GM21360 (cell line): ENCODE data around the gene UBE4B.
A peak's percentile ranks its signal among the peaks of the same experiment; 100 is the strongest.
"Not testable (repeated sequence)": the region's sequence is repeated elsewhere in the genome, so short reads cannot be mapped to it uniquely, and the experiment has no call there.

Experiments
- ATAC-seq: cut with Tn5 transposase; IDR thresholded peaks from one replicate; pipeline ENCODE4 v1.9.1; 2021; ENCODE audit warnings: mild to moderate bottlenecking, moderate library complexity; ENCODE audit not compliant: unreplicated experiment

UBE4B gene

GRCh38 chr1:10032590-10033358, at the start of gene UBE4B:
Gene UBE4B, plus strand, starts transcription at chr1:10032958. Its CDS starts 713 bp downstream, at chr1:10033671.
- peak; percentile 96 for ATAC-seq

- ATAC-seq, result no peak
These were observed 48.5 kb upstream of the UBE4B start for GRCh38 chr1:9984253-9984652.

GRCh38 chr1:9985001-9985400, 47.8 kb upstream of the UBE4B start:
- ATAC-seq, result no peak

GRCh38 chr1:9989773-9990172, 43.0 kb upstream of the UBE4B start:
- no peak for ATAC-seq

- ATAC-seq, result no peak
These were observed 41.8 kb upstream of the UBE4B start for GRCh38 chr1:9990944-9991343.

GRCh38 chr1:9992910-9993309, 39.8 kb upstream of the UBE4B start:
- ATAC-seq, result no peak

GRCh38 chr1:9993561-9994075, 39.1 kb upstream of the UBE4B start:
- no peak for ATAC-seq

- no peak for ATAC-seq
These were observed 35.9 kb upstream of the UBE4B start, which contains the start of gene RBP7 for GRCh38 chr1:9996624-9997582. Gene RBP7, plus strand, starts transcription at chr1:9997228. Its CDS starts 31 bp downstream, at chr1:9997259.

- no peak for ATAC-seq
These were observed 31.6 kb upstream of the UBE4B start for GRCh38 chr1:10001016-10001665.

- ATAC-seq, result not testable (repeated sequence)
These were observed 27.5 kb upstream of the UBE4B start for GRCh38 chr1:10005248-10005647.

GRCh38 chr1:10007169-10007568, 25.6 kb upstream of the UBE4B start:
- no peak for ATAC-seq

- no peak for ATAC-seq
These were observed 18.7 kb upstream of the UBE4B start for GRCh38 chr1:10014016-10014415.

- ATAC-seq, result no peak
These were observed 13.2 kb upstream of the UBE4B start for GRCh38 chr1:10019561-10019960.

GRCh38 chr1:10020086-10020485, 12.7 kb upstream of the UBE4B start:
- ATAC-seq, result no peak

- ATAC-seq, result not testable (repeated sequence)
These were observed 12.1 kb upstream of the UBE4B start for GRCh38 chr1:10020678-10021077.

- ATAC-seq, result not testable (repeated sequence)
These were observed 10.8 kb upstream of the UBE4B start for GRCh38 chr1:10021992-10022391.

- ATAC-seq, result no peak
These were observed 10.1 kb upstream of the UBE4B start for GRCh38 chr1:10022656-10023055.

- ATAC-seq, result no peak
These were observed 7.4 kb upstream of the UBE4B start for GRCh38 chr1:10025354-10025753.

- no peak for ATAC-seq
These were observed 5.7 kb upstream of the UBE4B start for GRCh38 chr1:10027027-10027426.

GRCh38 chr1:10028956-10029500, 3.7 kb upstream of the UBE4B start:
- ATAC-seq, result not testable (repeated sequence)

- no peak for ATAC-seq
These were observed 1.3 kb upstream of the UBE4B start for GRCh38 chr1:10031461-10031860.
